C4-2B (cell line): ENCODE measurements around the gene SLC22A16.

Experiments used
- CTCF ChIP-seq: fragments of 450-650 bp; conservative IDR thresholded peaks from 2 replicates; pipeline ENCODE4 v1.5.1; 2017; ENCODE audit warnings: mild to moderate bottlenecking
- ZFX ChIP-seq: fragments of 450-650 bp; IDR thresholded peaks from 2 replicates; pipeline ENCODE4 v1.6.1; 2017

GRCh38 chr6:110485491-110485890, 9.1 kb upstream of the SLC22A16 start:
- TF ChIP-seq CTCF, result no peak
- no peak for TF ChIP-seq ZFX
